WI38 (cell line): ENCODE results near the gene USP28.

ENCODE experiments used
- H3K4me3 ChIP-seq: 2 replicates; pipeline ENCODE4 v1.5.1; 2011; ENCODE audit warnings: low read depth, mild to moderate bottlenecking, control low read depth, low read length
- TF ChIP-seq, protein P1 (sequence below): IDR thresholded peaks from 2 replicates; pipeline ENCODE4 v1.5.1; 2012; ENCODE audit warnings: low read depth, mild to moderate bottlenecking, control low read depth, low read length

The USP28 gene

GRCh38 chr11:113838005-113838404 is 37.4 kb downstream of the USP28 start:
- H3K4me3 ChIP-seq = no peak overlapping the region
- TF ChIP-seq, protein P1, sequence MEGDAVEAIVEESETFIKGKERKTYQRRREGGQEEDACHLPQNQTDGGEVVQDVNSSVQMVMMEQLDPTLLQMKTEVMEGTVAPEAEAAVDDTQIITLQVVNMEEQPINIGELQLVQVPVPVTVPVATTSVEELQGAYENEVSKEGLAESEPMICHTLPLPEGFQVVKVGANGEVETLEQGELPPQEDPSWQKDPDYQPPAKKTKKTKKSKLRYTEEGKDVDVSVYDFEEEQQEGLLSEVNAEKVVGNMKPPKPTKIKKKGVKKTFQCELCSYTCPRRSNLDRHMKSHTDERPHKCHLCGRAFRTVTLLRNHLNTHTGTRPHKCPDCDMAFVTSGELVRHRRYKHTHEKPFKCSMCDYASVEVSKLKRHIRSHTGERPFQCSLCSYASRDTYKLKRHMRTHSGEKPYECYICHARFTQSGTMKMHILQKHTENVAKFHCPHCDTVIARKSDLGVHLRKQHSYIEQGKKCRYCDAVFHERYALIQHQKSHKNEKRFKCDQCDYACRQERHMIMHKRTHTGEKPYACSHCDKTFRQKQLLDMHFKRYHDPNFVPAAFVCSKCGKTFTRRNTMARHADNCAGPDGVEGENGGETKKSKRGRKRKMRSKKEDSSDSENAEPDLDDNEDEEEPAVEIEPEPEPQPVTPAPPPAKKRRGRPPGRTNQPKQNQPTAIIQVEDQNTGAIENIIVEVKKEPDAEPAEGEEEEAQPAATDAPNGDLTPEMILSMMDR = no peak

DNA sequence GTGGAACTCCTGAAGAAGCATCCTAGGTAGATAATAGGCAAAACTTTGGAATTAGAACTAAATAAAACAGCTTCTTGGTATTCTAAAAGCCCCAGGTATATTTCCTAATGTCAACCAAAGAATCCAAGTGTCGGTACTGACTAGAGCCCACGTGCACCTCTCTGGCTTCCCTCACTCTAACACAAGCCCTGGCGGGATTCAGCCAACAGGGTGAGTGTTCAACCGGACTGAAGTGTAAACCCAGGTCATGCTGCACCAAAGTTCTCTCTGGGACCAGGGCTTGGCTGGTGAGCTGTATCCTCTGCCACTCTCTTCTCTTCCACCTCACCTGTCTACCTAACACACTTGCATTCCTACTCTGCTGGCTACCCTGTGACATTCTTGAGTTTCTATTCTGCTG is 40.1 kb downstream of the USP28 start:
- TF ChIP-seq, protein P1 = no peak
- H3K4me3 ChIP-seq = no peak overlapping the region

DNA sequence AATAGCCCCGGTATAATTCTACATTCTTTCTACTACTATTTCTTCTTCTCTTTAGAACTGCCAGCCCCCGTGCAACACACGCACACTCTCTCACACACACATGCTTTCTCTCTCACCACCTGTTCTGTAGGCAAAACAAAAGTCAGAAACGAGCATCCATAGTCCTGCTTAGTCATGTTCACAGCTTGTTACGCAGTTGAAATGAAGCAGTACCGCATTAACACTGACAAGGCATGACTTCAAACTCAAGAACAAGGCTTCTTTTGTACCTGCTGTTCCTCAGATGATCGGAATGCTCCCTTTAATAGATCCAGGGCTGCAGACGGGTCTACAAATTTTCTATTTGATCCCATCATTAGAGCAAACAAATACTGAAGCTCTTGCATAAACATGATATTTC is 42.2 kb downstream of the USP28 start:
- TF ChIP-seq, protein P1 = no peak
- H3K4me3 ChIP-seq = no peak overlapping the region

DNA sequence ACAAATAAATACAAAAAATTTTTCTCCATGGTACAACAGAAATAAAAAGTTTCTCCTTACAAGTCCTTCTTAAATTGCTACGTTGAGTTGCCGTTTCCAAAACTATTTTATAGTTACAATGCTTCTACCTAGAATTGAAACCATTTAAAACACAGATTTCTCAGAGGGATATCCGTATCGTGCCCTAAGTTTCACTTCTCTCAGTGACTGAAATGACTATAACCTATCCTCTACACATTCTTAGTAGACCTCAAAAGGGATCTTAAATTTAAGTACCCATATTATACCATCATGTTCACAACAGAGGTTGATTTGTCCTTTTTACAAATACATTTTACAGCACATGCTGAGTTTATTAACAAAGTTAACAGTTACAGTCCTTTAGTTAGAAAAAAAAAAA is 44.1 kb downstream of the USP28 start:
- H3K4me3 ChIP-seq = no peak overlapping the region
- TF ChIP-seq, protein P1 = no peak

- TF ChIP-seq, protein P1 = no peak
- H3K4me3 ChIP-seq = no peak overlapping the region
Measured at GRCh38 chr11:113829751-113830150, 45.6 kb downstream of the USP28 start.

GRCh38 chr11:113828191-113828590 is 47.2 kb downstream of the USP28 start:
- H3K4me3 ChIP-seq = no peak overlapping the region
- TF ChIP-seq, protein P1 = no peak

- no peak overlapping the region for H3K4me3 ChIP-seq
- TF ChIP-seq, protein P1 = no peak
Measured at GRCh38 chr11:113827477-113827876, 47.9 kb downstream of the USP28 start.
